ENCODE data around the gene SERP2.

Gene SERP2

GRCh38 chr13:44415815-44416214 is 42.2 kb downstream of the SERP2 start:
- peak; percentile 17 for DNase-seq

DNA sequence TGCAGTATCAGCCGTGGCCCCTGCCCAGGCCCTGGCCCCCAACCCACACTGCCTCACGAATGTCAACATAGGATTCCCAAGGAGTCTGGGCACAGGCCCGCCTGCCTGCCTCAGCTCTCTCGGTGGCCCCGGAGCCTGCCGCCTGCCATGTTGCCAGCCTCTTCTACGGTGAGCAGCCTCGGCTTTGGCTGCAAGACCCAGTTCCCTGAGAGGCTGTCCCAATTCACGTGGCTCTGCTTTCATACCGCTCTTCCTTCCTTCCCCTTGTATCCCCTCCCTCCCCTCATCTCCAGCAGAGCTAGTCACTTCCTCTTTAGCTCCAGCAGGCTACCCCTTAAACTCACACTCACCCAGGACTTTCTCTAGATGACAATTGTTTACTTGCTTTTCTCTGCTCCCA is 42.7 kb downstream of the SERP2 start:
- peak; percentile 94 for DNase-seq

DNA sequence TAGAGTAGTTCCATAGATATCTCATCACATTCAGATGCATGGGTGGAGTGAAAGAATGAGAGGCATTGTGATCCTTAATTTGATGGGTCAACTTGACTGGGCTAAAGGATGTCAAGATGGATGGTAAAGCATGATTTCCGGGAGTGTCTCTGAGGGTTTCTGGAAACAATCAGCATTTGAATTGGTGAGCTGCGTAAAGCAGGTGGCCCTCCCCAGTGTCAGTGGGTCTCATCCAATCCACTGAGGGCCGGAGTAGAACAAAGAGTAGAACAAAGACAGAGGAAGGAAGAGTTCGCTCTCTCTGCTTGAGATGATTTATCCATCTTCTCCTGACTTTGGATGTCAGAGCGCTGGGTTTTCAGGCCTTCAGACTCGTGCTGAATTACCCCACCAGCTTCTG is 43.1 kb downstream of the SERP2 start:
- no peak for DNase-seq

DNA sequence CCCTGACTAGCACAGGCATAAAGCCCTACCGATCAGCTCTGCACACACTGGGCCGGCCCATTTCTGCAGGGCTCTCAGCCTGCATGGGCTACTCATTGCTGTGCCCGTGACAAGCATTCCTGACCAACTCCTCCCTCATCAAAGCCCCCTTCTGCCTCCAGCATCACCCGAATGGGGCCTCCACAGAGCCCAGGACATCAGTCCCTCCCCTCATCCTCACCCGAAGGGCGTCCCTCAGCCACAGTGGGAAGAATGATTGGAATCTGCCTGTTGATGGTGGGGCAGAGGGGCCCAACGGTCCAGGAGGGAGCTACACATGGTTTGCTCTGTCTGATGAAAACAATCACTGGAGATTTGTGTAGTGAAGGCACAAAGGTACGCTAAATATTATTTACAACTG is 43.8 kb downstream of the SERP2 start:
- no peak for DNase-seq

DNA sequence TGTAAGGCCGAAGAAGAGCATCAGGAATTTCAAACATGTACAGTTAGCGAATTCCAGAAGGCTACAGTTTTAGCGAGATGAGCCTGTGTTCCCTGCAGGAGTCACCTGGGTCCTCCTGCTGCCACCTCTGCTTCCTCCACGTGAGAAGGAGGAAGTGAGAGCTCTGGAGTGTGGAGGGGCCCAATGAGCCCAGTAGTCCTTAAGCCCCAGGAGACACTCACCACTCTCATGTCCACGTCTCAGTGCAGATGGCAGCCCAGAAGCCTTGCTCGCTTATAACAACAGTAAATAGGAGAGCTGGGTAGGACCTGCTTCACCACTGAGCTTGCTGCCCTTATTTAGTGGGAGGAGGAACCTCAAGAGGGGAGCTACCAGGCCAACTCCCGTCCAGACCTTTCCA is 44.3 kb downstream of the SERP2 start:
- DNase-seq = no peak

- DNase-seq = no peak
Measured at GRCh38 chr13:44420376-44421220, 47.0 kb downstream of the SERP2 start.

GRCh38 chr13:44421853-44422525 is 48.4 kb downstream of the SERP2 start:
- DNase-seq = no peak

DNA sequence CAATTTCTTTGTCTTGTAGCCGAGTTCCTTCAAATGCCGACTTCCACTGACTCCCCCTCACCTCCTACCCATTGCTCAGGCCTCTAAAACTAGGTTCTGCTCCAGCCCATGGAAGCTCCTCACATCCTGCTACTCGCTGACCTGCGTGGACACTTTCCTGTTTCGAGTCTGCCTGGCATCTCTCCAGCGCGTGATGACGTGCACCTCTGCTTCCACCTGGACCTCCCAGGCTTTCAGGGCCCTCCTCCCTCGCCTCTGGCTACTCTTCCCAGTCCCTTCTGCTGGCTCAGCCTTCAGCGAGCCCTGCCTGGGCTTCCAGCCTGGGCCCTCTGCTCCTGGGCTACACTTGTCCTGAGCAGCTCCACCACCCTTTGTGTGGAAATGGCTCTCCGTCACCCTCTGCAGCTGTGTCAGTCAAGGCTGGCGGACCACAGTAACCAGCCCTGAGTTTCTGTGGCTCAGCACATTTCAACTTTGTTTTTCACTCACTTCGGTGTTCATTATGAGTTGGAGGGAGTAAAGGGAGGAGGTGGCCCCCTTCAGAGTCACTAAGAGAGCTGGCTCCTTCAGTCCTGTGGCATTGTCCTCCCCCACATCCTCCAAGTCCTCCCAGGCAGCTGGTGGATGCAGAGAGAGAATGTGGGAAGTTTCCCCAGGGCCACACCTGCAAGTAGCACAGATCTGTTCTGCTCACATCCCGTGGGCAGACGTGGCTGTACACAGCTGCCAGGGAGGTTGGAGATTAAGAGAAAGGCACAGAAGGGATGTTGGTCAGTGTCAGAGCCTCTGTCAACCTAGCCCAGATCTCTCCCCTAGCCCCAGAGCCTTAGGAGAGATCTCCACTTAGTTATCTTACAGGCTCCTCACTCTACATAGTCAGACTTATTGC is 49.4 kb downstream of the SERP2 start:
- DNase-seq = no peak

DNA sequence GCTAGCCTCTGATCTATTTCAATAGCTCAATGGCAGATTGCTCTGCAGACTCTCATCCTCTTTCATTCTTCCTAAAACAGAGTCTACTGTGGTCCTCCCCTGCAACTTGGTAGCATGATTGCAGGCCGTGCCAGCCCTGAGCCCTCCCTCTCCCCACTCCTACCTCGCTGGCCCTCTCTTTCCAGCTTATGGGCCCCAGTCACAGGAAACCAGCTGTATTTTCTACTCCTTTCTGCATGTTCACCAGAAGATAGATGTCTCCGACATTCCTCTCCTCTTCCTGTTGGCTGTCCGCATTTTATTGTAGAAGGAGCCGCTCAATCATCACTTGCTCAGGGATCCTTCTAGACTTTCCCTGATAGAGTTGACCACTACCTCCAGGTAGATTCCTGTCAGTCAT is 50.2 kb downstream of the SERP2 start:
- no peak for DNase-seq

GRCh38 chr13:44425041-44425814 is 51.6 kb downstream of the SERP2 start:
- DNase-seq = peak; percentile 64

DNA sequence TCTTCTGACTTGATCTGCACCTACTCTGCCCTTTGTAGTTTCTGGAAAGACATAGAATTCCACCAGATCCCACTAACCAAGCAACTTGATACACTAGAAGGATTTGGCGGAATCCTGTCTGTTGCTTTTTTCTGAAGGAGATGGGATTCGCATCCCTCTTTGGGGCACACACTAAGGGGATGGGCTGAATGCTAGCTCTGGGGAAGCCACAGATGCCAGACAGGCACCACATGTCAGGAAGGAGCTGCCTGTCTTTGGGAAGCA is 52.1 kb downstream of the SERP2 start:
- DNase-seq = no peak

GRCh38 chr13:44426461-44426860 is 52.8 kb downstream of the SERP2 start:
- DNase-seq = no peak

DNA sequence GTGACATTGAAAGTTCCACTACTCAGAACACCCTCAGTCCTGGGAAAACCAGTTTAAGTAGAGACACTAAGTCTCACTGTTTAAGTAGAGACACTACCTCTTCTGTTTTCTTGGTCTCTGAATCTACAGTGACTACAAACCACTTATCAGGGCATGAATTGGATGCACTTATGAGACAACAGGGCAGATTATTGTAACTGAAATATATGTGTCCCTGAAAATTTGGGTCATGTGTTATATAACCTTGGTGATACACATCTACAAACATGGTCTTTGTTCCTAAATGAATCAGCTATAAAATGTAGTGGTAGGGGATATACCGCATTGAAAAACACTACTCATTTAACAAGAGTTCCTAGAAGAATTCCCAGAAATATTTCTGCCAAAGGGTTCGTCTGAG is 55.7 kb downstream of the SERP2 start:
- no peak for DNase-seq

GRCh38 chr13:44431150-44431549 is 57.5 kb downstream of the SERP2 start:
- DNase-seq = no peak

- DNase-seq = no peak
Measured at GRCh38 chr13:44432650-44433049, 59.0 kb downstream of the SERP2 start.

- DNase-seq = no peak
Measured at GRCh38 chr13:44433863-44434765, 60.5 kb downstream of the SERP2 start.

- DNase-seq = no peak
Measured at GRCh38 chr13:44434766-44435141, 61.1 kb downstream of the SERP2 start.

DNA sequence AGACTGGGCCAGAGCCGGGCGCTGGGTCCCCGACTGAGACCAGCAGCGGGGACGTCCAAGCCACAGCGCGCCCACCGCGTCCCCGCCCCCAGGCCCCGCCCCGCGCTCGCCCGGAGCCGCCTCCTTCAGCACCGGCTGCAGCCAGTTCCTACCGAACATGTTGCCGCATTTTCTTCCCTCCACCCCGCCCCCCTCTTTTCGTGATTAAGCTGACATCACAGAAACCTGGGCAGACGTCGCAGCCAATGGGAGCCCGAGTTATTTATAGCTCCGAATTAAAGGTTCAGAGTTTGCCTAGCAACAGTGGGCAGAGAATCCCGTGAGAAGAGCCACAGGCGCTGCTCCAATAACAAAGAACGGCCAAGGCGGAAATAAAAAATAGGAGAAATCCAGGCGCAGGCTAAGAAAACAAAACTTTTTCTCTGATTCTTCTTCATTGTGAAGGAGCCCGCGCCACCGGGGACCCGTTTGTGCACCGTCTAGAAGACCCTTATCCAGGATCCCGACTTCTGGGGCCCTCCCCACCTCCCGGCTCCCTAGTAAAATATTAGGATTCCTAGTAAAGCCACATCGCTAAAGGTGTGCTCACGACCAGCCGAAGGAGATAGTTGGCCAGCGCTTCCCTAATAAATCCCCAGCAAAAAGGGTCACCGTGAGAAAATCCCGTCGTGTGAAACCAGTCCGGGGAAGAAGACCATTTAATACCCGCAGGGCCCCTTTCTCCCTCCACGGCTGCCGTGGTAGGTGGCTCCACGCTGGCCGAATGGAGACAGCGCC is 61.7 kb downstream of the SERP2 start:
- peak; percentile 73 for DNase-seq

DNA sequence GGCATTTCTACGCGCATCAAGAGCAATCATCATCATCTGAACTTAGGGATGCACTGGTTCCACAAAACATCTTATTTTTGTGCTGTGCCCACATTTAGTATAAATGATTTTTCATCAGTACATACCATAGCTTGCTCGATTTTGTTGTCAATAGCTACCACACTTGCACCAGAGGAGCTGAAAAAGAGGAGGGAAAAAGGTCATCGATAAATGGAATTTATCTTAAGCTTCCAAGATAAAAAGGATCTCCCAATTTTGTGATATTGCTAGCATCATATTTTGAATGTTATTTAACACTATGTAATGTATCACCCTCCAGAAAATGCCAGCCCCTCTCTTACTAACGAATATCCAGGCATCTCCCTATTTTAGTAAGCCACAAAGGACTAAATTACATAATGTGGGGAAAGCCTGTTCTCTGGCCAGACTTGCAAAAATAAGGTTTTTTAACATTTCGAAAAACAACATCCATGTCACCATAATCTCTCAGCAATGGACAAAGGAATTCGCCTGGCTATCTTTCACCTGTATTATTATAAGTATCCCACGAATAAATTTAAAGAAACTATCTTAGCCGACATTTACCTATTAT is 62.4 kb downstream of the SERP2 start:
- no peak for DNase-seq

GRCh38 chr13:44436589-44437337 is 63.1 kb downstream of the SERP2 start:
- DNase-seq = peak; percentile 70
